SK-N-SH treated with all-trans-retinoic acid at 6 μM for 48 hours (cell line): ENCODE measurements around the gene XKR3.

ENCODE experiments used
- ATAC-seq: fragments of 200-7000 bp; cut with Tn5 transposase; 3 replicates; pipeline ENCODE4 v1.9.1; 2020; ENCODE audit warnings: mild to moderate bottlenecking, moderate library complexity
- CREB5 ChIP-seq: fragments of 250-450 bp; sonication (Bioruptor Pico); IDR thresholded peaks from 2 replicates; pipeline ENCODE4 v1.5.1; 2020; ENCODE audit warnings: low read depth, mild to moderate bottlenecking, moderate library complexity
- CSDC2 ChIP-seq: fragments of 250-450 bp; sonication (Bioruptor Pico); IDR thresholded peaks from 2 replicates; pipeline ENCODE4 v1.5.0; 2020; ENCODE audit warnings: mild to moderate bottlenecking, moderate library complexity
- CSRNP3 ChIP-seq: fragments of 250-450 bp; sonication (Bioruptor Pico); IDR thresholded peaks from 2 replicates; pipeline ENCODE4 v1.5.1; 2021; ENCODE audit warnings: mild to moderate bottlenecking, moderate library complexity
- ESRRG ChIP-seq: fragments of 250-450 bp; sonication (Bioruptor Pico); IDR thresholded peaks from 2 replicates; pipeline ENCODE4 v1.6.1; 2021; ENCODE audit warnings: mild to moderate bottlenecking
- GLIS3 ChIP-seq: fragments of 250-450 bp; sonication (Bioruptor Pico); IDR thresholded peaks from 2 replicates; pipeline ENCODE4 v1.5.0; 2020; ENCODE audit warnings: mild to moderate bottlenecking, moderate library complexity
- PATZ1 ChIP-seq: fragments of 250-450 bp; sonication (Bioruptor Pico); IDR thresholded peaks from 2 replicates; pipeline ENCODE4 v1.8.0; 2020; ENCODE audit warnings: mild to moderate bottlenecking, moderate library complexity, borderline replicate concordance
- POU6F1 ChIP-seq: fragments of 250-450 bp; sonication (Bioruptor Pico); IDR thresholded peaks from 2 replicates; pipeline ENCODE4 v1.8.0; 2021; ENCODE audit warnings: low read depth, mild to moderate bottlenecking, moderate library complexity, borderline replicate concordance
- PPARA ChIP-seq: fragments of 250-450 bp; sonication (Bioruptor Pico); IDR thresholded peaks from 2 replicates; pipeline ENCODE4 v1.5.0; 2020; ENCODE audit warnings: mild to moderate bottlenecking, borderline replicate concordance
- SNAI2 ChIP-seq: fragments of 250-450 bp; sonication (Bioruptor Pico); IDR thresholded peaks from 2 replicates; pipeline ENCODE4 v1.5.0; 2020; ENCODE audit warnings: mild to moderate bottlenecking, moderate library complexity
- TCF4 ChIP-seq: fragments of 250-450 bp; sonication (Bioruptor Pico); IDR thresholded peaks from 2 replicates; pipeline ENCODE4 v1.8.0; 2021; ENCODE audit warnings: mild to moderate bottlenecking, moderate library complexity, borderline replicate concordance
- TOX ChIP-seq: fragments of 250-450 bp; sonication (Bioruptor Pico); IDR thresholded peaks from 2 replicates; pipeline ENCODE4 v1.8.0; 2021; ENCODE audit warnings: mild to moderate bottlenecking, moderate library complexity, borderline replicate concordance
- TSHZ2 ChIP-seq: fragments of 250-450 bp; sonication (Bioruptor Pico); IDR thresholded peaks from 2 replicates; pipeline ENCODE4 v1.5.0; 2020; ENCODE audit warnings: mild to moderate bottlenecking, moderate library complexity
- ZC3H10 ChIP-seq: fragments of 250-450 bp; sonication (Bioruptor Pico); IDR thresholded peaks from 2 replicates; pipeline ENCODE4 v1.5.1; 2021; ENCODE audit warnings: mild to moderate bottlenecking, moderate library complexity
- ZFP3 ChIP-seq: fragments of 250-450 bp; sonication (Bioruptor Pico); IDR thresholded peaks from 2 replicates; pipeline ENCODE4 v1.5.0; 2020; ENCODE audit warnings: mild to moderate bottlenecking, moderate library complexity
- ZFP30 ChIP-seq: fragments of 450-650 bp; formaldehyde crosslinking; IDR thresholded peaks from 2 replicates; pipeline ENCODE4 v1.5.0; 2022; ENCODE audit warnings: mild to moderate bottlenecking, moderate library complexity
- ZNF565 ChIP-seq: fragments of 450-650 bp; formaldehyde crosslinking; conservative IDR thresholded peaks from 2 replicates; pipeline ENCODE4 v1.5.0; 2020; ENCODE audit warnings: low read depth, mild to moderate bottlenecking, moderate library complexity
- ZNF70 ChIP-seq: fragments of 450-650 bp; formaldehyde crosslinking; IDR thresholded peaks from 2 replicates; pipeline ENCODE4 v1.5.0; 2020; ENCODE audit warnings: mild to moderate bottlenecking, moderate library complexity

Gene XKR3

GRCh38 chr22:16793831-16794230 lies 31.4 kb downstream of the XKR3 start:
- TF ChIP-seq ZNF565 (CRISPR knock-in tag) (no peak), PPARA (no peak), ESRRG (CRISPR knock-in tag) (no peak), POU6F1 (no peak), TCF4 (no peak), PATZ1 (CRISPR knock-in tag) (no peak), TSHZ2 (CRISPR knock-in tag) (no peak), CSDC2 (CRISPR knock-in tag) (no peak), CREB5 (CRISPR knock-in tag) (no peak), CSRNP3 (CRISPR knock-in tag) (no peak), ZFP30 (no peak)
- ATAC-seq: no peak

- TF ChIP-seq ZFP3 (CRISPR knock-in tag): no peak
- TF ChIP-seq ZNF565 (CRISPR knock-in tag): no peak
- TF ChIP-seq PPARA: no peak
- TF ChIP-seq ZNF70 (CRISPR knock-in tag): no peak
- TF ChIP-seq CSDC2 (CRISPR knock-in tag): no peak
- no peak for TF ChIP-seq ZC3H10 (CRISPR knock-in tag)
- ATAC-seq: no peak
Measured at GRCh38 chr22:16789860-16790493, 35.2 kb downstream of the XKR3 start.

- TF ChIP-seq ZC3H10 (CRISPR knock-in tag) (no peak), ZFP30 (no peak), POU6F1 (no peak), GLIS3 (CRISPR knock-in tag) (no peak), TCF4 (no peak), CSRNP3 (CRISPR knock-in tag) (no peak), PATZ1 (CRISPR knock-in tag) (no peak), ESRRG (CRISPR knock-in tag) (no peak), CREB5 (CRISPR knock-in tag) (no peak), TOX (CRISPR knock-in tag) (no peak), SNAI2 (no peak), CSDC2 (CRISPR knock-in tag) (no peak)
- peak; percentile 73 for ATAC-seq
Measured at GRCh38 chr22:16783930-16784354, 41.3 kb downstream of the XKR3 start.
